IMR-90 (cell line): ENCODE results near the gene ABL1.

Experiments
- CHD1 ChIP-seq: IDR thresholded peaks from 2 replicates; pipeline ENCODE4 v1.6.1; 2012; ENCODE audit warnings: low read depth, low read length, improper control_type of control experiment
- CTCF ChIP-seq: conservative IDR thresholded peaks from 2 replicates; pipeline ENCODE4 v1.5.1; 2012; ENCODE audit warnings: mild to moderate bottlenecking, low read depth, low read length, improper control_type of control experiment
- MAZ ChIP-seq: IDR thresholded peaks from 2 replicates; pipeline ENCODE4 v1.6.1; 2012; ENCODE audit warnings: low read depth, mild to moderate bottlenecking, low read length, improper control_type of control experiment, moderate library complexity, borderline replicate concordance
- MXI1 ChIP-seq: IDR thresholded peaks from 2 replicates; pipeline ENCODE4 v1.6.1; 2012; ENCODE audit warnings: low read depth, mild to moderate bottlenecking, low read length, moderate library complexity, borderline replicate concordance
- POLR2A ChIP-seq: IDR thresholded peaks from 2 replicates; pipeline ENCODE4 v1.6.1; 2012; ENCODE audit warnings: mild to moderate bottlenecking, low read depth, low read length
- RAD21 ChIP-seq: IDR thresholded peaks from 2 replicates; pipeline ENCODE4 v1.6.1; 2012; ENCODE audit warnings: low read length, improper control_type of control experiment
- SMC3 ChIP-seq: fragments of 150-350 bp; IDR thresholded peaks from 2 replicates; pipeline ENCODE4 v1.6.1; 2016; ENCODE audit warnings: low read depth, mild to moderate bottlenecking, antibody characterized with exemption, low read length, moderate library complexity

DNA sequence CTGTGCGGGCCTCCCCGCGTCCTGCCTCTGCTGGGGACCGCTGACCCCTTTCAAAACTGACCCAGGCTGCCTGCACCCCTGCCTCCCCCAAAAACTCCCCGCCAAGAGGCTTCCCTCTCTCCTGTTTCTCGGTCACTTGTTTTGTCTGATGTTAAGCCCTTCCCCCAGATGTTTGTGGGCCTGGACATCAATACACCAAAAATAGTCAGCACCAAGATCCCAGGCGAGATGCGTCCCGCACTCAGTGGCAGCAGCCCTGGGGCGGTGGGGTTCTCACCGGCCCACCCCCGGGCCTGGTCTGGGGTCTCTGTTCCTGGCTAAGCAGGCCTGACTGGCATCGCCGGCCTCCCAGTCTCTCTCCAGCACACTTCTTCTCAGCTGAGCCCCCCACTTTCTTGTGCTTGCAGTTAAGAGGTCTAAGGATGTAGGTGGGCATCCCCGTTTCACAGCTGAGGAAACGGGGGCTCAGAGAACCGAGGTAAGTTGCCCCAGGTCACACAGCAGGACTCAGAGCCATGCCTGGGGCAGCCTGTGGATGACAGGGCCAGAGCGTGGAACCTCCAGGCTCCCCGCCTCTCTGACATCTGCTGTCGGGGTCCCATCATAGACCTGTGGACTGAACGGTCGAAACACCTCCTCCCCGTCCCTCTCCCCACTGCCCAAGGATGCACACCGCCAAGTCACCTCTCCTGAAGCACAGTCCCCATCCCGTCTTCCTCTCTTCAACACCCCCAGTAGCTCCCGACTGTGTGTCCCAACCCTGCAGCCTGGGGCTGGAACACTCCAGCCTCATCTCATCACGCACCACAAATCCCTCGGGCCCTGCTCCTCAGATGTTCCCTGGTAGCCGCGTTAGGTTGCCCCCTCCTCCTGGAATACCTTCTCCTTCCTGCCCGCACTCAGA lies 87.2 kb downstream of the ABL1 start:
- TF ChIP-seq MAZ (no peak), CHD1 (no peak), CTCF (no peak), RAD21 (no peak), MXI1 (no peak), POLR2A (no peak), SMC3 (no peak)
